Lung (tissue), 12 donors: ENCODE results near the gene IP6K3. TPM values are rescaled to one million over a fixed set of nuclear protein-coding genes. Genes with fewer than 3 reads are reported as not detected.

Source experiments
- ATAC-seq: fragments of 200-7000 bp; cut with Tn5 transposase; one replicate; pipeline ENCODE4 v1.9.1; 2020; ENCODE audit warnings: moderate number of reproducible peaks; ENCODE audit not compliant: insufficient read depth, low FRiP score
- DNase-seq, 3 donors: peaks; one replicate each; pipeline ENCODE4 v3.0.0-alpha.2; 2013 to 2017
- H3K27ac ChIP-seq, 2 donors: one replicate each; pipeline ENCODE4 v1.5.1; 2013; ENCODE audit warnings: mild to moderate bottlenecking in 2 of 2, moderate library complexity in 2 of 2, control low read depth in 1 of 2, inconsistent platforms in 1 of 2, low read depth in 1 of 2, low read length in 1 of 2
- H3K27me3 ChIP-seq, 3 donors: one replicate each; pipeline ENCODE4 v1.5.1; 2013; ENCODE audit warnings: low read length in 2 of 3; ENCODE audit not compliant: control insufficient read depth in 3 of 3, insufficient read depth in 3 of 3
- H3K36me3 ChIP-seq, 4 donors: one replicate each; pipeline ENCODE4 v1.5.1; 2013; ENCODE audit warnings: low read length in 4 of 4, mild to moderate bottlenecking in 1 of 4, moderate library complexity in 1 of 4; ENCODE audit not compliant: control insufficient read depth in 4 of 4, insufficient read depth in 4 of 4
- H3K4me1 ChIP-seq, 5 donors: one replicate each; pipeline ENCODE4 v1.5.1; 2013; ENCODE audit warnings: low read length in 5 of 5, mild to moderate bottlenecking in 2 of 5, moderate library complexity in 1 of 5; ENCODE audit not compliant: control insufficient read depth in 5 of 5, insufficient read depth in 5 of 5
- H3K4me3 ChIP-seq: one replicate; pipeline ENCODE4 v1.5.1; 2013; ENCODE audit warnings: mild to moderate bottlenecking, control low read depth, moderate library complexity
- H3K9ac ChIP-seq, 2 donors: one replicate each; pipeline ENCODE4 v1.5.1; 2013; ENCODE audit warnings: low read length in 2 of 2, control low read depth in 1 of 2; ENCODE audit not compliant: insufficient read depth in 1 of 2
- H3K9me3 ChIP-seq, 4 donors: one replicate each; pipeline ENCODE4 v1.5.1; 2013; ENCODE audit warnings: low read length in 3 of 4, mild to moderate bottlenecking in 1 of 4, moderate library complexity in 1 of 4; ENCODE audit not compliant: control insufficient read depth in 4 of 4, insufficient read depth in 3 of 4
- WGBS, 2 donors: extraction: QIAGEN DNeasy Blood & Tissue Kit; methylation state at CpG; one replicate each; pipeline ENCODE4 v1.1.7; 2013; 5-methylcytosine and 5-hydroxymethylcytosine counted together
- polyA plus RNA-seq, 2 donors: library from polyadenylated mRNA; stranded (reverse); fragments of 200-250 nt; gene quantifications; one replicate each; pipeline ENCODE4 v1.2.1, GENCODE V29; 2013
- total RNA-seq, 2 donors: library from RNA; depleted of rRNA in 1 of 2; stranded (reverse); fragments of >200 nt in 1 of 2; gene quantifications; one replicate each; pipeline ENCODE4 v1.2.1, GENCODE V29; 2014 to 2021
- TF ChIP-seq, protein P1 (sequence below): IDR thresholded peaks from 2 replicates; pipeline ENCODE4 v1.5.1; 2012; ENCODE audit warnings: mild to moderate bottlenecking; ENCODE audit errors: control extremely low read depth, extremely low read depth
- donor health status: control.
- donor health status: control.
- donor health status: Bipolar disorder and iron deficiency.
- donor health status: healthy.
- donor health status: DM: yes; HTN: yes; CAD: no.

The IP6K3 gene
- total and polyA plus RNA-seq, 4 donors, result 1.3 to 3.9 (median 2.5) TPM

GRCh38 chr6:33688451-33689147 lies 58.1 kb downstream of the IP6K3 start:
- DNase-seq, result no peak
- ATAC-seq, result no peak
- no peak overlapping the region for H3K9ac ChIP-seq
- H3K4me3 ChIP-seq, result no peak overlapping the region
- WGBS, 2 donors, result 93 to 94% methylated on average over 25 of the region's 25 CpGs
- TF ChIP-seq, protein P1, sequence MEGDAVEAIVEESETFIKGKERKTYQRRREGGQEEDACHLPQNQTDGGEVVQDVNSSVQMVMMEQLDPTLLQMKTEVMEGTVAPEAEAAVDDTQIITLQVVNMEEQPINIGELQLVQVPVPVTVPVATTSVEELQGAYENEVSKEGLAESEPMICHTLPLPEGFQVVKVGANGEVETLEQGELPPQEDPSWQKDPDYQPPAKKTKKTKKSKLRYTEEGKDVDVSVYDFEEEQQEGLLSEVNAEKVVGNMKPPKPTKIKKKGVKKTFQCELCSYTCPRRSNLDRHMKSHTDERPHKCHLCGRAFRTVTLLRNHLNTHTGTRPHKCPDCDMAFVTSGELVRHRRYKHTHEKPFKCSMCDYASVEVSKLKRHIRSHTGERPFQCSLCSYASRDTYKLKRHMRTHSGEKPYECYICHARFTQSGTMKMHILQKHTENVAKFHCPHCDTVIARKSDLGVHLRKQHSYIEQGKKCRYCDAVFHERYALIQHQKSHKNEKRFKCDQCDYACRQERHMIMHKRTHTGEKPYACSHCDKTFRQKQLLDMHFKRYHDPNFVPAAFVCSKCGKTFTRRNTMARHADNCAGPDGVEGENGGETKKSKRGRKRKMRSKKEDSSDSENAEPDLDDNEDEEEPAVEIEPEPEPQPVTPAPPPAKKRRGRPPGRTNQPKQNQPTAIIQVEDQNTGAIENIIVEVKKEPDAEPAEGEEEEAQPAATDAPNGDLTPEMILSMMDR, result no peak
- H3K4me1 ChIP-seq, result peaks cover 0 to 15% (median 1%) of the 10 kb centered on the region in 5 donors
- no peaks in the 10 kb centered on the region for H3K9me3 ChIP-seq
- peaks cover 0 to 2% (median 0%) of the 10 kb centered on the region in 3 donors for H3K27me3 ChIP-seq
- peaks cover 0 to 77% (median 16%) of the 10 kb centered on the region in 4 donors for H3K36me3 ChIP-seq
- no peak overlapping the region for H3K27ac ChIP-seq

- WGBS, 2 donors, result 93 to 94% methylated on average over 20 of the region's 20 CpGs
- Histone ChIP-seq H3K27ac (no peak overlapping the region), H3K36me3 (peaks cover 0 to 81% (median 20%) of the 10 kb centered on the region in 4 donors), H3K9me3 (no peaks in the 10 kb centered on the region), H3K9ac (no peak overlapping the region), H3K4me1 (peaks cover 0 to 10% (median 0%) of the 10 kb centered on the region in 5 donors), H3K4me3 (no peak overlapping the region), H3K27me3 (peaks cover 0 to 2% (median 0%) of the 10 kb centered on the region in 3 donors)
- TF ChIP-seq, protein P1, result no peak
- no peak for DNase-seq
- no peak for ATAC-seq
These were observed 58.7 kb downstream of the IP6K3 start for GRCh38 chr6:33688006-33688405.

DNA sequence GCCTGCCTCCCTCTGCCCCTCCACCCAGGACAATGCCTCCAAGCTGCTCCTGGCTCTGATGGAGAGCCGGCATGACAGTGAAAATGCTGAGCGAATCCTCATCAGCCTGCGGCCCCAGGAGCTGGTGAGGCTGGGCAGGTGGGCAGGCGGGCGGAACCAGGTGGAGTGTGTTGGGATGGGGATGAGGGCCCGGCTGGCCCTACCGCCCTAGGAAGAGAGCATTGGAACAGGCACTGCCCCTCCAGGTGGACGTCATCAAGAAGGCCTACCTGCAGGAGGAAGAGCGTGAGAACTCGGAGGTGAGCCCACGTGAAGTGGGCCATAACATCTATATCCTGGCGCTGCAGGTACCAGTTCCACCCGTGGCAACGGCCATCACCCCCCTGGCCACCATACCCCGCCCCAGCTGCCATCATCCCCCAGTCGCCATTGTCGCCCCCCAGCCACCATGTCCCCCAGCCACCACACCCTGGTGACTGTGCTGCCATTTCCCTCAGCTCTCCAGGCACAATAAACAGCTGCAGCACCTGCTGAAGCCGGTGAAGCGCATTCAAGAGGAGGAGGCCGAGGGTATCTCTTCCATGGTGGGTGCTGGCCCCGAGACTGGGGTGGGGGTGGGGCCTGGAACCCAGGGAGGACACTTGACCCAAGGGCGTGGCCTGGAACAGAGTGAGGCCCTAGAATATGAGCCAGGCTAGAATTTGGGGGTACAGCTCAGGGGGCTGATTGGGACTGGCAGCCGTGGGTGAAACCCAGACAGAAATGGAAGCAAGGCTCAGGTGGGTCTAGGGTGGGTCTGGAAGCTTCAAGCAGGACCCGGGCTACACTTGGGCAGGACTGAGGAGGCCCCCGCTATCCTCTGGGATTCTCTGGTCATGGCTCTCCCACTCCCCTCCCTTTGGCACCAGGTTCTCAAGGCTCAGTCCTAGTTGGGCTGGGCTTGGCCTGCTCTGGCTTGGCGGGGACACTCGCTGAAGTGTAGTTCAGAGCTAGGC lies 59.4 kb downstream of the IP6K3 start:
- H3K9me3 ChIP-seq, result no peaks in the 10 kb centered on the region
- H3K27me3 ChIP-seq, result peaks cover 0 to 2% (median 0%) of the 10 kb centered on the region in 3 donors
- WGBS, 2 donors, result 94% methylated on average over 27 of the region's 27 CpGs
- no peak overlapping the region for H3K27ac ChIP-seq
- peaks cover 0 to 84% (median 20%) of the 10 kb centered on the region in 4 donors for H3K36me3 ChIP-seq
- H3K4me3 ChIP-seq, result no peak overlapping the region
- no peak overlapping the region for H3K9ac ChIP-seq
- TF ChIP-seq, protein P1, result no peak
- no peak for ATAC-seq
- no peak for DNase-seq
- H3K4me1 ChIP-seq, result peaks cover 0 to 6% (median 0%) of the 10 kb centered on the region in 5 donors
